ENCODE results near the gene PDE4D.

Gene PDE4D

DNA sequence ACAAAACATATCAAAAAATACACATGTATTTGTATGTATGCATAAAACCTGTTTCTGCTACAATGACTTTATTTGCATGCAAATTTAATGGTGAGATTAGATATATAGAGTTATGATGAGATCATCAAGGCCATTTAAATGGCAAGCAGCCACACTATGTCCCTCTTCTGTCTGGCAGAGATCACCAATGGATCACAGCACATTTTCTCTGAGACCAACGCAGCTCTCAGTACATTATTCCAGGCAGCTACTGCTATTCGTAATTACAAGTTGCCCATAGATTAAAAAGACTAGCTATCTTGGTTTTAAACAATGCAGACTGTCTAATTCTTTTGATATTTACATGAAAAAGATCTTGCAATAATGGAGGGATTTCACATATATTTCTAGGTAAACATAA is 629.5 kb downstream of the PDE4D start:
- no peaks in the 10 kb centered on the region for H3K36me3 ChIP-seq (ENCODE audit: insufficient read depth, low read length)
- H3K27me3 ChIP-seq (ENCODE audit: insufficient read depth, low read length) = no peaks in the 10 kb centered on the region
- no peak overlapping the region for H3K27ac ChIP-seq (ENCODE audit: low read depth, low read length)
- H3K4me1 ChIP-seq (ENCODE audit: control insufficient read depth, insufficient read depth, low read length, unreplicated experiment) = no peaks in the 10 kb centered on the region
- H2AFZ ChIP-seq (ENCODE audit: low read length, unreplicated experiment) = no peak overlapping the region
- H3K79me2 ChIP-seq (ENCODE audit: control insufficient read depth, insufficient read depth, low read length, unreplicated experiment) = no peaks in the 10 kb centered on the region
- H3K4me3 ChIP-seq (ENCODE audit: low read depth, low read length) = no peak overlapping the region

DNA sequence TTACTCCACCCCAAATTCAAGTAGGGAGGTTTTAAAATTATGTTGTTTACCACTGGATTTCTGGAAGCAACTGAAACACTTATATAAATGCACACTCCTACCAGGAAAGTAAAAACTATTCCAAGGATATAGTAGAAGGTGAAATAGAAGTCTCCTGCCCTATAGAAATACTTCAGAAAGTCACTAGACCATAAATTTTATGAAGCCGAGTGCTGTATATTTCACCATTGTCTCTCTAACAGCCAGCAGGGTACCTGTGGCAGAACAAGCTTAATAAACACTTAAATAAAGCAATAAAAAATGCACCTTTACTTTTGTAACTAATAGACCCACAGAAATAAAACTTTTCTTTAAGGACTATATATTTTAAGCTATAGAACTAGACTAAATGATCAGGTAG is 631.6 kb downstream of the PDE4D start:
- Histone ChIP-seq H3K79me2 (ENCODE audit: control insufficient read depth, insufficient read depth, low read length, unreplicated experiment) (no peaks in the 10 kb centered on the region), H3K27ac (ENCODE audit: low read depth, low read length) (no peak overlapping the region), H2AFZ (ENCODE audit: low read length, unreplicated experiment) (no peak overlapping the region), H3K4me1 (ENCODE audit: control insufficient read depth, insufficient read depth, low read length, unreplicated experiment) (no peaks in the 10 kb centered on the region), H3K36me3 (ENCODE audit: insufficient read depth, low read length) (no peaks in the 10 kb centered on the region), H3K4me3 (ENCODE audit: low read depth, low read length) (no peak overlapping the region), H3K27me3 (ENCODE audit: insufficient read depth, low read length) (no peaks in the 10 kb centered on the region)

DNA sequence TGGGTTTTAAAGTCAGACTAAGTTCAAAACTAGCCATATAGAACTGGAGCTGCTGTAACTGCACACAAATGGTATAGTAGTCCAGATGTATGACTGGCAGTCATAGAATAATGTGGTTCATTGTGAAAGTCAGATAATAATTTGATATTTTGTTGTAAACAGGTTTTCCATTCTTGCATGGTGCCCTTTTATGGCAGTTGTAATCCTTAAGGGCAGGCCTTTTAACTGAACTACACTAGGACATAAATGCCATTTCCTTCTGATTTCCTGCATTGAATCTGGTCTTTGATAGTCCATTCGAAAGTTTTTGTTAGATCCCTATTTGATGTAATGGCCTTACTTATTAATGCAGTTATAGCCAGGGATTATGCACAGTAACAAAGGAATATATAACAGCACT is 632.6 kb downstream of the PDE4D start:
- no peaks in the 10 kb centered on the region for H3K36me3 ChIP-seq (ENCODE audit: insufficient read depth, low read length)
- no peak overlapping the region for H3K4me3 ChIP-seq (ENCODE audit: low read depth, low read length)
- H3K27me3 ChIP-seq (ENCODE audit: insufficient read depth, low read length) = no peaks in the 10 kb centered on the region
- no peak overlapping the region for H3K27ac ChIP-seq (ENCODE audit: low read depth, low read length)
- H3K79me2 ChIP-seq (ENCODE audit: control insufficient read depth, insufficient read depth, low read length, unreplicated experiment) = no peaks in the 10 kb centered on the region
- no peaks in the 10 kb centered on the region for H3K4me1 ChIP-seq (ENCODE audit: control insufficient read depth, insufficient read depth, low read length, unreplicated experiment)
- H2AFZ ChIP-seq (ENCODE audit: low read length, unreplicated experiment) = no peak overlapping the region

DNA sequence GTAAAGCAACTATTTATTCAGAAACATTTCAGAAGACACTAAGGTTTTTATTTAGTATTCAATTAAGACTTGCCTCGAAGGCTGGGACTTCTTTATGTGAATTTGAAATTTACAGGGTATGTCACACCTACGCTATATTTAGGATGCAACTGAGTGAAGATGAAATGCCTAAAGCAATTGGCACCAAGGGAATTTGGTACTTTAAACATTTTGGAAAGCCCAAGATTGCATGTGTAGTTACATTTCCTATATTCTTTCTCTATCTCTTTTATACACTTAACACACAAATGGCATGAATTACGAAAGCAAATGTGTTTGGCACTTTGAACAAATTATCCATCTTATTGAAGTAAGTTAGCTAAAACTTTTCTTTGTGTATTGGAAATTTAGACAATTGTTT is 633.3 kb downstream of the PDE4D start:
- no peak overlapping the region for H2AFZ ChIP-seq (ENCODE audit: low read length, unreplicated experiment)
- H3K79me2 ChIP-seq (ENCODE audit: control insufficient read depth, insufficient read depth, low read length, unreplicated experiment) = no peaks in the 10 kb centered on the region
- H3K4me3 ChIP-seq (ENCODE audit: low read depth, low read length) = no peak overlapping the region
- H3K27ac ChIP-seq (ENCODE audit: low read depth, low read length) = no peak overlapping the region
- no peaks in the 10 kb centered on the region for H3K36me3 ChIP-seq (ENCODE audit: insufficient read depth, low read length)
- no peaks in the 10 kb centered on the region for H3K4me1 ChIP-seq (ENCODE audit: control insufficient read depth, insufficient read depth, low read length, unreplicated experiment)
- no peaks in the 10 kb centered on the region for H3K27me3 ChIP-seq (ENCODE audit: insufficient read depth, low read length)

DNA sequence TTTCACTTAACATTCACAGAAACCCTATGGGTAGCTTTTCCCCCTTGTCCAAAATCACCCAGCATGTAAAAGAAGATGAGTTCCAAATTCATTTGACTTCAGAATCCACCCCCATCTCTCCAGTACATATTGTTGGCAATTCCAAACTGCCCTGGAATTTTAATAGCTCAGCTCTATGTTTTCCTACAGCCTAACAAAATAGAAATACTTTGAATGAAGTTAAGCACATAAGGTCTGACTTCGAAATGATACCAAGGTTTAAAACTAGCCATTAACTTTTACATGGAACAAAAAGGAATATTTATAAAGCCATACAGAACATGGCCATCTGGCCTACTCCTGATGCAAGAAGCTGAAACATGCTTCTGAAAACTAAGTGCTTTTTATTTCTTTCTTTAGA is 634.3 kb downstream of the PDE4D start:
- Histone ChIP-seq H2AFZ (ENCODE audit: low read length, unreplicated experiment) (no peak overlapping the region), H3K79me2 (ENCODE audit: control insufficient read depth, insufficient read depth, low read length, unreplicated experiment) (no peaks in the 10 kb centered on the region), H3K36me3 (ENCODE audit: insufficient read depth, low read length) (no peaks in the 10 kb centered on the region), H3K27ac (ENCODE audit: low read depth, low read length) (no peak overlapping the region), H3K4me1 (ENCODE audit: control insufficient read depth, insufficient read depth, low read length, unreplicated experiment) (no peaks in the 10 kb centered on the region), H3K27me3 (ENCODE audit: insufficient read depth, low read length) (no peaks in the 10 kb centered on the region), H3K4me3 (ENCODE audit: low read depth, low read length) (no peak overlapping the region)

DNA sequence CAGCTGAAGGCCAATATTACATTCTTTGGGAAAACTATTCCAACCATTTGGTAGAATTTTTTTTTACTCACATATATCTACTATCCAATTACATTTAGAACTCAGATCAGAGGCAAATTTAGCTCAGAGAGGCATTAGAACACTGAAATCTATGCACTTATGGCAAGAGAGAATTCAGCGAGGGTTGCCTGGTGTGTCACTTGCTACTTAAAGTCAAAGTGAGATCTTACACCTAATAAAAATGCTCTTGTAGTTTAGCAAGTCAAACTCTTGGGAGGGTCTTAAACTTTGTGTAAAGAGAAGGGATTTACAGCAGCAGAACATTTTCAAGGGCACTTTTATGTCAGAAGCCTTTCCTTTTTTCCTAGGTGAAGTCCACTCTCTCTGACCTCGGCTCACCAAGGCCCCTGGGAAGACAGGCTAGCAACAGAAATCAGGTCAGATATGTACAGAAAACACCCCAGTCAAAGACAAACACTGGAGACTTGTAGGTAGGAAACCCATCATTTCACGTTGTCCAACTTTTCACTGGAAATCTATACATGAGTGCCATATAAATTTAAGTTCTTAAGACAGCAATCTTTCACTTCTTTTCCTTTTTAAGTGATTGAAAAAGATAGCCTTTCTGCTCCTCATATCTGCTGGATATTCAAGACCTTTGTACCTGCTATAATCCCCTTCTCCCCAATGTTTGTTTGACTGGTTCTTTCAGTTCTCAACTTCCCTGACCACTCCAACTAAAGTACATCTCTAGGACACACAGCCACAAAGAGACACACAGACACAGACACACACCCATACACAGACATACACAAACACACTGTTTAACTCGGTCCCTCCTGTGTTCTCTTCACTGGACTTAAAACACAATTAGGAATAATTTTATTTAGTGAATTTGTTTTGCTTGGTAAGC is 635.8 kb downstream of the PDE4D start:
- Histone ChIP-seq H3K4me3 (ENCODE audit: low read depth, low read length) (no peak overlapping the region), H3K79me2 (ENCODE audit: control insufficient read depth, insufficient read depth, low read length, unreplicated experiment) (no peaks in the 10 kb centered on the region), H3K27me3 (ENCODE audit: insufficient read depth, low read length) (peaks cover 5% of the 10 kb centered on the region), H3K4me1 (ENCODE audit: control insufficient read depth, insufficient read depth, low read length, unreplicated experiment) (no peaks in the 10 kb centered on the region), H3K36me3 (ENCODE audit: insufficient read depth, low read length) (no peaks in the 10 kb centered on the region), H3K27ac (ENCODE audit: low read depth, low read length) (no peak overlapping the region), H2AFZ (ENCODE audit: low read length, unreplicated experiment) (peak overlapping the region; percentile 43)

DNA sequence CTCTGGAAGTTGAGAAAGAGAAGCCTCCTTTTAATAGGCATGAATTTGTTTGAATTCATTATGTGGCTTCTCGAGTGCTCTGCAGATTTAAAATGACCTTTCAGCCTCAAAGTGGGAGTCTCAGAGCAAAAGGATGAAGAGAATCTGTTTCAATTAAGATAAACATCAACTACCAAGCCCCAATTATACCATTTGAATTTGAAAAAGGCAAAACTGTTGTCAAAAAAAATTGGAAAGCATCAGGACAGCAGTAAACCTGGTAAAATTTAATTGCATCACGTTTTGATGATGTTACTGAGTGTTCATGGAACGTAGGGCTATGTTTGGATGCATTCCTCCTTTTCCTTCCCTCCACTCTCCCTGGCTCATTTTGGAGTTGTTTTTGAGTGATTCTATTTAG is 637.2 kb downstream of the PDE4D start:
- Histone ChIP-seq H3K4me1 (ENCODE audit: control insufficient read depth, insufficient read depth, low read length, unreplicated experiment) (no peaks in the 10 kb centered on the region), H2AFZ (ENCODE audit: low read length, unreplicated experiment) (no peak overlapping the region), H3K27me3 (ENCODE audit: insufficient read depth, low read length) (peaks cover 5% of the 10 kb centered on the region), H3K27ac (ENCODE audit: low read depth, low read length) (no peak overlapping the region), H3K79me2 (ENCODE audit: control insufficient read depth, insufficient read depth, low read length, unreplicated experiment) (no peaks in the 10 kb centered on the region), H3K36me3 (ENCODE audit: insufficient read depth, low read length) (no peaks in the 10 kb centered on the region), H3K4me3 (ENCODE audit: low read depth, low read length) (no peak overlapping the region)

DNA sequence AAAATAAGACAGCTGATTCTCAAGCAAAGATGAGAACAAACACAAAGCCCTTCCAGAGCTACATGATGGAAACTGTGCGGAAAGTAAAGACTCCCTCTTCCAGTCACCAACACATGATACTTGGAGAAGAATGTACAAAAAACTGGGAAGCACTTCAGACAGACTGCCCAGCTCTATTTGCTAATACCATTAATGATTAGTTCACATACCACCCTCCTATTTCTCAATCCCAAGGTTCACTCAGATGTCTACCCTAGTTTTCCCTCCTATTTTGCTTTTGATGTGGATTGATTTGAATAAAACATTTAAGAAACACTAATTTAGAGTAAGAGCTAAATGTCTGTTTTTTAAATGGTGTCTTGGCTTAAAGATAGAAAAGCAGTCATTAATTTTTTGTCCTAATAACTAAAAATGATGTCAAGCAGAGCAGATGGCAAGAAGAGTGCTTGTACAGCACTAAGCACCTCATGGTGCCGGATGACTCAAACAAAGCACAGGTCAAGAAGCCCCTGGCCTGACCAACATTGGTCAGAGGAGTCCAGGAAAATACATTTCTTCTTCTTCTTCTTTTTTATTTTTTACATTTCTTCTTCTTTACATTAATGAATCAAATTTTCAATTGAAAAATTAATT is 639.4 kb downstream of the PDE4D start:
- Histone ChIP-seq H3K27ac (ENCODE audit: low read depth, low read length) (no peak overlapping the region), H3K27me3 (ENCODE audit: insufficient read depth, low read length) (peaks cover 5% of the 10 kb centered on the region), H3K4me3 (ENCODE audit: low read depth, low read length) (no peak overlapping the region), H2AFZ (ENCODE audit: low read length, unreplicated experiment) (no peak overlapping the region), H3K79me2 (ENCODE audit: control insufficient read depth, insufficient read depth, low read length, unreplicated experiment) (no peaks in the 10 kb centered on the region), H3K4me1 (ENCODE audit: control insufficient read depth, insufficient read depth, low read length, unreplicated experiment) (no peaks in the 10 kb centered on the region), H3K36me3 (ENCODE audit: insufficient read depth, low read length) (no peaks in the 10 kb centered on the region)

DNA sequence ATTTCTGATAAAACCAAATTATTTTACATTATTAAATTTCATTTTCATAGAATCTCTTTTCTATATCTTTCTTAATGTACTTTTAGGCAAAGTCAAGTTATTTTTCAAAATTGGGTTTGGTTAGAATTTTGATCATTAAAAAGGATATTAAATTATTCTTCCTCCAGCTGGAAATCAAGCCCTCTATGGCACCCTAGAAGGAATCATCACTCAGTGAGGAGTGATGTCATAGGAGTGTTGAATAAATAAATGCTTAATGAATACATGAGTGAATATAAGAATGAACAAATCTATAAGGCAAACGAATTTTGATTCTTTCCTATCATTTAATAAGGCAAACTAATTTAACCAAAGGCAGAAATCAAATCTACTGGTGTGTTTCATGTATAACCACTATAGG is 639.9 kb downstream of the PDE4D start:
- Histone ChIP-seq H3K27ac (ENCODE audit: low read depth, low read length) (no peak overlapping the region), H3K79me2 (ENCODE audit: control insufficient read depth, insufficient read depth, low read length, unreplicated experiment) (no peaks in the 10 kb centered on the region), H3K36me3 (ENCODE audit: insufficient read depth, low read length) (no peaks in the 10 kb centered on the region), H2AFZ (ENCODE audit: low read length, unreplicated experiment) (no peak overlapping the region), H3K4me1 (ENCODE audit: control insufficient read depth, insufficient read depth, low read length, unreplicated experiment) (no peaks in the 10 kb centered on the region), H3K27me3 (ENCODE audit: insufficient read depth, low read length) (peaks cover 5% of the 10 kb centered on the region), H3K4me3 (ENCODE audit: low read depth, low read length) (no peak overlapping the region)

DNA sequence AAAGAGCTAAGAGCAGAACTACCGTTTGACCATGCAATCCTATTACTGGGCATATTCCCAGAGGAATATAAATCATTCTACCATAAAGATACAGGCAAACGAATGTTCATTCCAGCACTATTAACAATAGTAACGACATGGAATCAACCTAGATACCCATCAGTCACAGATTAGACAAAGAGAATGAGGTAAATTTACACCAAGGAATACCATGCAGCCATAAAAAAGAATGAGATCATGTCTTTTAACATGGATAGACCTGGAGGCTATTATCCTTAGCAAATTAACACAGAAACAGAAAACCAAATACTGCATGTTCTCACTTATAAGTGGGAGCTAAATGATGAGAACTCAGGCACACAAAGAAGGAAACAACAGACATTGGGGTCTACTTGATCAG is 641.9 kb downstream of the PDE4D start:
- Histone ChIP-seq H3K36me3 (ENCODE audit: insufficient read depth, low read length) (no peaks in the 10 kb centered on the region), H3K4me3 (ENCODE audit: low read depth, low read length) (no peak overlapping the region), H3K27me3 (ENCODE audit: insufficient read depth, low read length) (peaks cover 5% of the 10 kb centered on the region), H3K4me1 (ENCODE audit: control insufficient read depth, insufficient read depth, low read length, unreplicated experiment) (no peaks in the 10 kb centered on the region), H3K79me2 (ENCODE audit: control insufficient read depth, insufficient read depth, low read length, unreplicated experiment) (no peaks in the 10 kb centered on the region), H2AFZ (ENCODE audit: low read length, unreplicated experiment) (no peak overlapping the region), H3K27ac (ENCODE audit: low read depth, low read length) (no peak overlapping the region)

DNA sequence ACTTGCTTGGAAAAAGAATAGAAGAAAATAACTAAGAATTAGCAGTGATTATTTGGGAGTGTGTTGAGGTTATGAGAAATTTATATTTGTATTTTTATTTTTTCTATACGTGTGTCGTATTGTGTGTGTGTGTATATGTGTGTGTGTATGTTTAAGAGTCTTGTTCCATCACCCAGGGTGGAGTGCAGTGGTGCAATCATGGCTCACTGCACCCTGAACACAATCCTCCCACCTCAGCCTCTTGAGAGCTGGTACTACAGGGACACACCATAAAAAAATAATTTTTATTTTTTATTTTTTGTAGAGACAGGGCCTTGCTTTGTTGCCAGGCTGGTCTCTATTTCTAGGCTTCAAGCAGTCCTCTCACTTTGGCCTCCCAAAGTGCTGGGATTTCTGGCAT is 643.8 kb downstream of the PDE4D start:
- Histone ChIP-seq H3K4me3 (ENCODE audit: low read depth, low read length) (no peak overlapping the region), H3K27ac (ENCODE audit: low read depth, low read length) (no peak overlapping the region), H2AFZ (ENCODE audit: low read length, unreplicated experiment) (no peak overlapping the region), H3K27me3 (ENCODE audit: insufficient read depth, low read length) (peaks cover 5% of the 10 kb centered on the region), H3K4me1 (ENCODE audit: control insufficient read depth, insufficient read depth, low read length, unreplicated experiment) (no peaks in the 10 kb centered on the region), H3K36me3 (ENCODE audit: insufficient read depth, low read length) (no peaks in the 10 kb centered on the region), H3K79me2 (ENCODE audit: control insufficient read depth, insufficient read depth, low read length, unreplicated experiment) (no peaks in the 10 kb centered on the region)
